Measurements from ENCODE around the gene DUSP8.

DNA sequence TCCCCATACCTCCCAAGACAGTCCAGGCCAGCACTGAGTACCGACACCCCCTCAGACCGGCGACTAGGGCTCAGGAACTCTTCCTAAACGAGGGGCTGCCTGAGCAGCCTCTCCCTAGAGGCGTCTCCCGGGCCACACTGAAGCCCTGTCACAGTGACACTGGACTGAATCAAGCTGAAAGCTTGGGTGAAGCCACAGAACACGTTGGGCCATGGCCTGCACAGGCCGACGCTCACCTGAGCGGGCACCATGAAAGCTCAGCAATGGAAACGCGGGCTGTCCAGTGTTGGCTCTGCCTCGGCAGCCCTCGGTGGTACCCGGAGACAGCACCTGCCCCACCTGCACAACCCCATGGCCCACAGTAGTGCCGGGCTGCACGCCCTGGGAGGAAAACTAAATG, 42.8 kb downstream of the DUSP8 start:
- TF ChIP-seq, protein P1, sequence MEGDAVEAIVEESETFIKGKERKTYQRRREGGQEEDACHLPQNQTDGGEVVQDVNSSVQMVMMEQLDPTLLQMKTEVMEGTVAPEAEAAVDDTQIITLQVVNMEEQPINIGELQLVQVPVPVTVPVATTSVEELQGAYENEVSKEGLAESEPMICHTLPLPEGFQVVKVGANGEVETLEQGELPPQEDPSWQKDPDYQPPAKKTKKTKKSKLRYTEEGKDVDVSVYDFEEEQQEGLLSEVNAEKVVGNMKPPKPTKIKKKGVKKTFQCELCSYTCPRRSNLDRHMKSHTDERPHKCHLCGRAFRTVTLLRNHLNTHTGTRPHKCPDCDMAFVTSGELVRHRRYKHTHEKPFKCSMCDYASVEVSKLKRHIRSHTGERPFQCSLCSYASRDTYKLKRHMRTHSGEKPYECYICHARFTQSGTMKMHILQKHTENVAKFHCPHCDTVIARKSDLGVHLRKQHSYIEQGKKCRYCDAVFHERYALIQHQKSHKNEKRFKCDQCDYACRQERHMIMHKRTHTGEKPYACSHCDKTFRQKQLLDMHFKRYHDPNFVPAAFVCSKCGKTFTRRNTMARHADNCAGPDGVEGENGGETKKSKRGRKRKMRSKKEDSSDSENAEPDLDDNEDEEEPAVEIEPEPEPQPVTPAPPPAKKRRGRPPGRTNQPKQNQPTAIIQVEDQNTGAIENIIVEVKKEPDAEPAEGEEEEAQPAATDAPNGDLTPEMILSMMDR (IDR thresholded peaks at IDR 0.05): no peak
- no peak for TF ChIP-seq EP300 (IDR thresholded peaks at IDR 0.05)

Measured in suprapubic skin (tissue), 3 donors.